Nasal cavity respiratory epithelium epithelial cell of viscerocranial mucosa (primary cell): ENCODE data around the gene EFEMP2. TPM values are rescaled to one million over a fixed set of nuclear protein-coding genes. Genes with fewer than 3 reads are reported as not detected.

Experiments
- total RNA-seq: library from RNA; depleted of rRNA; stranded (reverse); fragments of >200 nt; gene quantifications from 2 replicates; pipeline ENCODE4 v1.2.3, GENCODE V29; 2014

Gene EFEMP2
- 2.4 and 10.7 TPM in 2 replicates for total RNA-seq

DNA sequence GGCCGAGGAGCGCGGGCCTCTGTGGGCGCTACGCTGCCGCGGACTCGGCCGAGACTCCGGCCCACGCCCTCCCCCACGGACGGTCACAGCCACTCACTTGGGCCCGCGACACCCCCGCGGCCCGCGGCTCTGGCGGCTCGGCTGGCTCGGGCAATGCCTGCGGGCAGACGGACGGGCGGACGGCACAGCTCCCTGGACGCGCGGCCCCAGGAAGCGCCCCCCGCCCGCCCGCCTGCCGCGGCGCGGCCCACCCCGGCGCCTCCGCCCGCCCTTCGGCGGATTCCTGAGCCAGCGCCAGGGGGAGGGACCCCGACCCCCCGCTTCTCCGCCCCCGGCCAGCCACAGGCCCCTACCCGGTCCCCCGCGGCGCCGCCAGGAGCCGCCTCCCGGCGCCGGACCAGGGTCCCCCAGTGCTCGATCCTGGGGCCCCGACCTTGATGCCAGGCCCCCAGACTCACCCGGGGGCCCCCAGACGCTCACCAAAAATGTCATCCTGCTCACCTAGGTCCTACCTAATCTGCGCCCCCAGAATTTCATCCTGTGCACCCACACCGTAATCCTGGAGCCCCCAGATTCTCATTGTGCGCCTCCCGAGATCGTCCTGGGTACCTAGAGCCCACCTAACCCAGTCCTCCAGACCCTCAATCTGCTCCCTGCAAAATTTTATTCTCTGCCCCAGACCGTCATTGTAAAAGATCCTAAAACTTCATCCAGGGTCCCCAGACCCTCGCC lies at the start of gene EFEMP2:
Gene EFEMP2 (minus strand): TSS at position 215 of the 732 bp plus-strand sequence. CDS start 446 bp downstream, outside the sequence.

DNA sequence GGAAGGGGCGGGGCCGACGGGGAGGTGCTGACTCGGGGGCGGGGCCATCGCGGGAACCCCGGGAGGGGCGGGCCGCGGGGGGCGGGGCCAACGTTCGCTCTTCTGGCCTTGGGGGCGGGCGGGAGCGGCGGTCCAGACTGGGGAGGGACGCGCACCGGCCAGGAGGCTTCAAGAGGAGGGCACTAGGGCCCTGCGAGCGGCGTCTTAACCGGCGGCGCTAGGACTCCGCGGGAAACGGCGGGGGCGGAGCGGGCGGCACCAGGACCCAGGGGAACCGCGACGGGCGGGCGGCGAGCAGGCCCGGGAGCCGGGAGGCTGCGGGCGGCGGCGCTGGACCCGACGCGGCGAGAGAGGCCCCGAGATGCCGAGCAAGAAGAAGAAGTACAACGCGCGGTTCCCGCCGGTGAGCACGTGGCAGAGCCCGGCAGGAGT lies 46.6 kb upstream of the EFEMP2 start, which contains the start of gene DRAP1:
Gene DRAP1 (plus strand): TSS at position 286 of the 432 bp plus-strand sequence. CDS start 76 bp downstream, at position 362.

DNA sequence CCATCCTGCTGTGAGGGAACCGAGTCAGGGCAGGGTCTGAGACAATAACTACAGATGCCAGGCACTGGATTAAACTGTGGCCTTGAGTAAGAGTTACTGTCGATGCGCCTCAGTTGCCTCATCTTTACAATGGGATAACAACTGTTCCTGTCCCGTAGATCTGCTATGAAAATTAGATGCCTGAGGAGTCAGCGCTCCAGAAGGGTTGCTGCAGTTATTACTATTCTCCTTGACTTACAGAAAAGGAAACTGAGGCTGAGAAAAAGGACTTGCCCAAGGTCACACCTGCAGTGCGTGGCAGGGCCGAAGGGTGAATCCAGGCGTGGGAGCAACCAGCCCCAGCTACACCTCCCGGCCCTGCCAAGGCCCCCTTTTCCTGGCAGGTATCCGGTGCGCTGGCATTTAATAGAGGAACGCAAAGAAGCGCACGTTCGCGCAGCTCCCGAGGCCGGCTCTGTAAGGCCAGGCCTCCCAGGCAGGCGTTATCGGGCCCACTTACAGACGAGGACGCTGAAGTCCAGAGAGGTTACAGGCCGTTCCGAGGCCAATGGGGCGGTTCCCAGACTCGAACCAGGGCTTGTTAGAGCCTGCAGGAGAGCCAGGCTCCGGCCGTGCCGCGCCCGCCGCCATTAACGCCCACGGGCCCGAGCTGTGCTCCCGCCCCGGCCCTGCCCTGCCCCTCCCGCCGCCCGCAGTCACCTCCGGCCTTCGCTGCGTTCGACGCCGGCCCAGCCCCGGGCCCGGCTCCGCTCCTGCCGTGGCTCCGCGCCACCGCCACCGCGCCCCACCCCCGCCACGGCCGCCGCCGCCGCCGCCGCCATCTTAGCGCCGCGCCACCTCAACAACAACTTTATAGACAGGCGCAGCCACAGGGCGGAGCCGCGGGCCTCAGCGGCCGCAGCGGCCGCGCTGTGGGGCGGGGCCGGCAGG lies 45.9 kb upstream of the EFEMP2 start, which contains the start of gene C11orf68:
Gene C11orf68 (minus strand): TSS at position 852 of the 930 bp plus-strand sequence. CDS start 31 bp downstream, at position 821.

DNA sequence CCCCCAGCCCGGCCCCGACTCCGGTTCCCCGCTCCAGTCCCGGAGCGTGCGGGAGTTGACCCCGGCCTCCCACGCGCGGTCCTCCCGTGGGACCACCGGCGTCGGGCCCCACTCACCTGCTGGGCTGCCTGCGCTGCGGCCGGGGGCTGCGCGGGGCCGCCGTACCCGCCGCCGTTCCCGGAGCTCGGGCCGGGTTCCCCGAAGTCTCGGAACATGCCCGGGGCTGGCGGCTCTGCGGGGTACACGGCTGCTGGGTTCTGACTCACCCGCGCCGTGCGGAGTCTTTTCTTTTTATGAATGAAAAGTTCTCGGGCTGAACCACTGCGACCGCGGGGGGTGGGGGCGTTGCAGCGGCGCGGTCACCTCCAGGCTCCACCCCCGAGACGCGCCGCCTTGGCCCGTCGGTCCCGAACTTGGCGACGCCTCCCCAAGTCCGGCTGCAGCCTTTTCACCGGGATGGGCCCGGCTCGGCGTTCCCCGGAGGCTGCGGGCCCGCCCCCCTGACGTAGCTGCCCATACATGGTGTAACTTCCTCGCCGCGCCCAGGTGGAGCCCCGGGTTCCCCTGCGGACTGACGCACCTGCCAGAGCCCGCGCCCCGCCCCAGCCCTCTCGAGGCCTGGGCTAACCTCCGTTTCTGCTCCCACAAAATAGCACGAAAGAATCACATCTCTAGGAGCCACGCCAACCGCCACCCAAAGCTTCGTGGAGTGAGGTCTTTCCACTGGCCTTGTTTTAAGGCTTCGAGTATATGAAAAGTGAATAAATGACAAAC lies 27.7 kb upstream of the EFEMP2 start, which contains the start of gene FOSL1:
Gene FOSL1 (minus strand): TSS at position 264 of the 774 bp plus-strand sequence. CDS start 49 bp downstream, at position 215.

DNA sequence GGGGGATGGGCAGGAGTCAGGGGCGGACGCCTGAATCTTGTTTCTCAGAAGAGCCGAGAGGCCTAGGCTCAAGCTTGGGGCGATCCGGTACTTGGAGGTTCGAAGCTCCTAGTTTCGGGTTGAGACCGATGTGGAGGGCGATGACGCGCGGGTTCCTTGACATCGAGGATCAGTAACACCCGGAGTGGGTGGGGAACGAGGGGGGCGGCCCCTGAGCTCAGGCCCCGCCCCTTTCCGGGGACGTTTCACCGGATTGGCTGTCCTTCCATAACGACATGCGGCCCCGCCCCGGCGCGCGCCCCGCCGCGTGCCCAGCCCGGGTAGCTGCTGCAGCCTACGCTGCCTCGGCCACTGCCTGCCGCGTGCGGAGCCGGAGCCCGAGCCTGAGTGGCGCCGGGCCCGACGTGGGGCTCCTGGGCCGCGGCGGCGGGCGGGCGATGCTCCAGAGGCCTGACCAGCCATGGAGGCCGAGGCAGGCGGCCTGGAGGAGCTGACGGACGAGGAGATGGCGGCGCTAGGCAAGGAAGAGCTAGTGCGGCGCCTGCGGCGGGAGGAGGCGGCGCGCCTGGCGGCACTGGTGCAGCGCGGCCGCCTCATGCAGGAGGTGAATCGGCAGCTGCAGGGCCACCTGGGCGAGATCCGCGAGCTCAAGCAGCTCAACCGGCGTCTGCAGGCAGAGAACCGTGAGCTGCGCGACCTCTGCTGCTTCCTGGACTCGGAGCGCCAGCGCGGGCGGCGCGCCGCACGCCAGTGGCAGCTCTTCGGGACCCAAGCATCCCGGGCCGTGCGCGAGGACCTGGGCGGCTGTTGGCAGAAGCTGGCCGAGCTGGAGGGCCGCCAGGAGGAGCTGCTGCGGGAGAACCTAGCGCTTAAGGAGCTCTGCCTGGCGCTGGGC lies 18.0 kb upstream of the EFEMP2 start, which contains the start of gene CCDC85B:
Gene CCDC85B (plus strand): TSS at position 350 of the 895 bp plus-strand sequence. CDS start 111 bp downstream, at position 461.

DNA sequence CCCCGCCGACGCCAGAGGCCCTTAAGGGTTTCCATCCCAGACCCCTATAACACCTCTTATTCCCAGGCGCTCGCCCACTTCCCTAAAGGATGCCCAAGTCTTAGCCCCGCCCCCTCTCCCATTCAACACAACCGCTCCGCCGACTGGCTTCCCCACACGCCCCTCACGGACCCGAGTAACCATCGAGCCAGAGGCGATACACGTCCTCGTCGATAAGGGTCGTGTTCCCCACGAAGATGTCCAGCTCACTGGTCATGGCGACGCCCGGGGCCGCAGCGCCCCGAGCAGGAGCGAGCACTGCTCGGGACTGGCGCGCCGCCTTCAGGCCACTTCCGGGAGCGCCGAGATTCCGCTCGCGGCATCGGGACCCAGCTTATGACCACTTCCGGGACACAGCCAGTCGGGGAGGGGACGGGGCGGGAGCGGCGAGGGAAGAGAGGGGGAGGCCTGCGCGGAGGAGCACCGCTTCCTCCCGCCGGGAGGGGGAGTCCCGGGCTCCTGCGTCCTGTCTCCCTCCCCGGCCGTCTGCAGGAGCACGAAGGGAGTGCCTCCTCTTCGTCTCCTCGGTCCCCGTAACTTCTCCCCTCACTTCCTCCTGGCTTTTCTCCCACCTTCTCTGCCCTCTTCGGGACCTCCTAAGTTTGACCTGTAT lies 15.7 kb upstream of the EFEMP2 start, which contains the start of gene FIBP:
Gene FIBP (minus strand): TSS at position 309 of the 652 bp plus-strand sequence. CDS start 53 bp downstream, at position 256.

DNA sequence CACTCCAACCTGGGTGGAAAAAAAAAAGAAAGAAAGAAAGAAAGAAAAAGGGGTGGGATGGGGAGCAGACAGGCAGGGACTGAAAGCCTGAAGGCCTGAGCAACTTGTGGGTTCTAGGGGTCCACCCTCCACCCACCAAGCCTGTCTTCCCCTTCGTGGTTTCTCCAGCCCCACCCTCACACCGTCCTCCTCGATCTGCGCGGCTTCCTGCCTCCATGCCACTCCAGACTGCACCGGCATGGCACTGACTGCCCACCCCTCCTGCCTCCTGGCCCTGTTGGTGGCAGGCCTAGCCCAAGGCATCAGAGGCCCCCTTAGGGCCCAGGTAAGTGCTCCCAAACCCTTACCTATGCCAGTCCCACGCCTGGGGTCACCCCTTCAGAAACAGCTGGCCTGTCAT lies 7.0 kb upstream of the EFEMP2 start, which contains the start of gene CTSW:
Gene CTSW (plus strand): TSS at position 221 of the 400 bp plus-strand sequence. CDS start 18 bp downstream, at position 239.

DNA sequence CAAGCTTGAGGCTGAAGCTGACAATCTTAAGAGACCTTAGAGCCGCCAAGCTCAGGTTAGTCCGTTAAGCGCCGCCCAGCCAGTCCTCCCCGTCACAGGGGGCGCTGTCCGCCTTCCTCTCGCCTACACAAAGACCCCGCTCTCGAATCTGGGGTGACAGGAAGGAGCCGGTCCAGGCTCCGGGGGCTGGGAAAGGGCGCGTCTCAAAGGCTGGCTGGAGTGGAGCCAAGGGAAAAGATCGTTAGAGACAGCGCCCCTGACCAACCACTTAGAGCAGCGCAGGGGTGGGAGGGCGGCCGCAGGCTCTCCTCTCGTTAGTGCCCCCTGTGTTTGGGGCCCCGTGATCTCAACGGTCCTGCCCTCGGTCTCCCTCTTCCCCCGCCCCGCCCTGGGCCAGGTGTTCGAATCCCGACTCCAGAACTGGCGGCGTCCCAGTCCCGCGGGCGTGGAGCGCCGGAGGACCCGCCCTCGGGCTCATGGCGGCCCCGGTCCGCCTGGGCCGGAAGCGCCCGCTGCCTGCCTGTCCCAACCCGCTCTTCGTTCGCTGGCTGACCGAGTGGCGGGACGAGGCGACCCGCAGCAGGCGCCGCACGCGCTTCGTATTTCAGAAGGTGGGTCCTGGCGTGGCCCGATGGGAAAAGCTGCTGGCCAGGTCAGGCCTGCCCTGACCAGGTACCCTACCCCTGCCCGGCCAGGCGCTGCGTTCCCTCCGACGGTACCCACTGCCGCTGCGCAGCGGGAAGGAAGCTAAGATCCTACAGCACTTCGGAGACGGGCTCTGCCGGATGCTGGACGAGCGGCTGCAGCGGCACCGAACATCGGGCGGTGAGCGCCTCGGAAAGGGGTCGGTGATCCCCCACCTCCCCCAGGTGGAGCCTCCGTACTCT lies 12.1 kb downstream of the EFEMP2 start, which contains the start of gene MUS81:
Gene MUS81 (plus strand): TSS at position 156 of the 887 bp plus-strand sequence. CDS start 321 bp downstream, at position 477.

DNA sequence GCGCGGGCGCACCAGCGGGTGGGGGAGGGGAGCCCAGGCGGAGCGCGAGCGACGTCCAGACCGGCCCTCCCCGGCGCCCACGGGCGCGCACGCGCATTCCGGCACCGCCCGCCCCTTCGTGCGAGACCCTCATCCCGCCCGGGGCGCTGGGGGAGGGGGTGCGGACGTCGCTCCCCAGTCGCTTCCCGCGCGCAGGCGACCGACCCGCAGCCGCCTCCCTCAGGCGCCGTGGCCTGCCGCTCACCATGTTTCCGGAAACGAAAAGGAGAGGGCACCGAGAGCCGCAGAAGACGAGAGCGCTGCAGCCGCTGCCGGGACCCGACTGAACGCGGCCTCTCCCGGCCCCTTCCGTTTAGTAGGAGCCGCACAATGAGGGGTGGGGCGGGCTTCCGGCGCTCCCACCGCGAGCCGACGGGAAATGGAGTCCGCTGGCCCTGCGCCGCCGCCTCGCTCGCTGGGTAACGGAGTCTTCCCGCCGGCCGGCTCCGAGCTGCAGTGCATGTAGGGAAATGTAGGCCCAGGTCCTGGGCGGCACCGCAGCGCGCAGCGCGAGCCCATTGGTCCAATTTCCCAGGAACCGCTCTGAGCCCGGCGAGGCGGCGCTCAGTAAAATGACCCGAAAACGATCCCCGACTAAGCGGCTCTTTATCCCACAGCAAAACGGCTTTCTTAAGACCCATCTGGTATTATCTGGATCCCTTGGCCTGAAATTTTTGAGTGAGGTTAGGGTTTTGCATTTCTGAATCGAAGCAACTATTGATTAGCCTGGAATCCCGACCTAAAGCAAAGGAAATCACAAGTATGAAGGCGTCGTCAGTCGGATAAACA lies 14.5 kb downstream of the EFEMP2 start, which contains the start of gene CFL1:
Gene CFL1 (minus strand): TSS at position 328 of the 828 bp plus-strand sequence. CDS start 81 bp downstream, at position 247.

DNA sequence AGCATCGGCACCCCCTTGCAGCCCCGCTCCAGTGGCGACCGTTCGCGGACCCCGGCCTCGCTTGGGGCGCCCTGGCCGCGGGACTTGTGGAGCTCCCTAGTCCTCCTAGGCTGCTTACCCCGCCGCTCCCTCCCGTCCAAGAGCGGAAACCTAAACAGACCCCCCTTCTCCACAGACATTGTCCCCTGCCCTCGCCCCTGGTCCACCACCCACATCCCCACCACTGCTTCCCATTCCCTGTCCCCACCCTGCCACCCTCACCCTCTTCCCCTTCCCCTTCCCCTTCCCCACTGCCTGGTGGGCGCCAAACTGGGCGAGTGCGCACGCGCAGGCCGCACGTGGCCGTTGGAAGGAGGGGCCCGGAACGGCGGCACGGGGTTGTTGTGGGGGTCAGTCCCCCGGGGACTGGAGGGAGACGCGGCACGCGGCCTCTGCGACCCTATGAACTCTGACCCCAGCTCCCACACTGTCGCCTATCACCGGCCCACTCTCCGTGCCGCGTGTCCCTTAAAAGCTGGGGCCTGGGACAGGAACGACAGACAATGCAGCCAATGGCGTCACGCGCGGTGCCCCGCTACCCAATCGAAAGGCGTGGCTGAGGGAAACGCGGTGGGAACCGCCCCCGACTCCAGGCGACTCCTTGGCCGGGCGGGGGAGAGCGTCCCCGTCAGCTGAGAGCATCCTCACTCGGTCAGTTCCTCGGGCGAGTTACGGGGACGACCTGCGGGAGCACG lies 39.1 kb downstream of the EFEMP2 start, which contains the start of gene SNX32:
Gene SNX32 (plus strand): TSS at position 667 of the 734 bp plus-strand sequence. CDS start 103 bp downstream, outside the sequence.

Other genes starting within 250 kb of the EFEMP2 start
- gene SIPA1, start 234.7 kb downstream of the EFEMP2 start, total RNA-seq = 15.8 and 19.1 TPM in 2 replicates
- gene RELA, start 209.9 kb downstream of the EFEMP2 start, total RNA-seq = 15.0 and 24.8 TPM in 2 replicates
- 28.7 and 30.3 TPM in 2 replicates for gene KAT5, start 160.5 kb downstream of the EFEMP2 start, total RNA-seq
- gene RNASEH2C, start 152.0 kb downstream of the EFEMP2 start, total RNA-seq = 9.0 and 11.6 TPM in 2 replicates
- 10.6 and 20.7 TPM in 2 replicates for gene AP5B1, start 91.8 kb downstream of the EFEMP2 start, total RNA-seq
- gene OVOL1, start 85.7 kb downstream of the EFEMP2 start, total RNA-seq = 19.0 and 22.2 TPM in 2 replicates
- gene SNX32, start 38.8 kb downstream of the EFEMP2 start, total RNA-seq = 0.68 and 1.2 TPM in 2 replicates
- 659 and 765 TPM in 2 replicates for gene CFL1, start 14.6 kb downstream of the EFEMP2 start, total RNA-seq
- 50.8 and 70.1 TPM in 2 replicates for gene MUS81, start 12.4 kb downstream of the EFEMP2 start, total RNA-seq
- gene CTSW, start 7.0 kb upstream of the EFEMP2 start, total RNA-seq = not detected in 2 replicates
- gene FIBP, start 15.7 kb upstream of the EFEMP2 start, total RNA-seq = 92.5 and 141 TPM in 2 replicates
- 10.9 and 32.5 TPM in 2 replicates for gene CCDC85B, start 17.9 kb upstream of the EFEMP2 start, total RNA-seq
- 20.3 and 27.7 TPM in 2 replicates for gene FOSL1, start 27.6 kb upstream of the EFEMP2 start, total RNA-seq
- gene C11orf68, start 46.3 kb upstream of the EFEMP2 start, total RNA-seq = 12.0 and 12.5 TPM in 2 replicates
- 94.0 and 217 TPM in 2 replicates for gene DRAP1, start 46.6 kb upstream of the EFEMP2 start, total RNA-seq
- gene TSGA10IP, start 72.7 kb upstream of the EFEMP2 start, total RNA-seq = not detected in 2 replicates
- 36.2 and 41.8 TPM in 2 replicates for gene SART1, start 88.9 kb upstream of the EFEMP2 start, total RNA-seq
- gene EIF1AD, start 129.4 kb upstream of the EFEMP2 start, total RNA-seq = 48.1 and 50.2 TPM in 2 replicates
- 13.2 and 17.8 TPM in 2 replicates for gene BANF1, start 129.7 kb upstream of the EFEMP2 start, total RNA-seq
- 1.7 and 2.6 TPM in 2 replicates for gene CST6, start 139.2 kb upstream of the EFEMP2 start, total RNA-seq
- gene CATSPER1, start 153.7 kb upstream of the EFEMP2 start, total RNA-seq = not detected in 2 replicates
- not detected in 2 replicates for gene GAL3ST3, start 176.4 kb upstream of the EFEMP2 start, total RNA-seq
- 103 and 117 TPM in 2 replicates for gene SF3B2, start 179.6 kb upstream of the EFEMP2 start, total RNA-seq
- gene PACS1, start 197.5 kb upstream of the EFEMP2 start, total RNA-seq = 7.5 and 34.8 TPM in 2 replicates